ENCODE results near the gene KCNQ1. TPM values are rescaled to one million over a fixed set of nuclear protein-coding genes. Genes with fewer than 3 reads are reported as not detected.

KCNQ1 gene
- polyA plus RNA-seq, 1 donor (not counting 4 experiments of a cell fraction or from before 2014, with no cell fraction given) = not detected

DNA sequence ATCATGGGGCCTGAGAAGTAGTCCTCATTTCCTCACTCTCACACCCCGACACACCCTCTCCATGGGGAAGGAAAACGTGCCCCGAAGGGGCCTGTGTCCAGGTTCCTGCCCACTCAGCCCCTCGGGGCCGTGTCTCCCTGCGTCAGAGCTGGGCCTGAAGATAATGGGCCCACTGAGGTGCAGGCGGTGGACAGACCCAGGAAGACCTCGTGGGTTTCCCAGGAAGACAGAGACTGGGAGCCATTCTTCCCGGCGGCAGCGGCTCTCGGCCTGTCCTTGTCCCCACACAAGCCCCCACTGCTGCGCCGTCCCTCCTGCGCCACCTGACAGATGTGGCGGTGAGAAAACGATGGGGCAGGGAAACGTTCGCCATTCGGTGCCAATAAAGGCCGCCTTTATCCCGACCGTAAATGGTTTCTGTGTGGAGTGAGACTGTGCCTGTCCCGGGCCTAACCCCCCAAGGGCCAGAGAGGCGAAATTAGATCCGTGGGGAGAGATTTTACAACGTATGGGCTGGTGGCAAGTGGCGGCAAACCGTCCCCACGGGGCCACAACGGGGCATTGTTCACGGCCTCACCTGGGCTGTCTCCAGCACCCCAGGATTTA lies 351.8 kb downstream of the KCNQ1 start:
- H2AFZ ChIP-seq (ENCODE audit: control insufficient read depth, low read length) = no peak overlapping the region
- DNase-seq (ENCODE audit: low read depth, low spot score) = no peak
- no peak overlapping the region for H3K4me3 ChIP-seq (ENCODE audit: control insufficient read depth in 2 of 3, extremely low read depth in 1 of 3, insufficient read depth in 2 of 3, low read depth in 1 of 3, low read length in 3 of 3)
- H3K27me3 ChIP-seq (ENCODE audit: control insufficient read depth, extremely low read depth, insufficient read depth, low read length) = peaks cover 19% of the 10 kb centered on the region
- dilution Hi-C loops (cut with MboI; ENCODE audit: extremely low pct_ligation_motif_present, low sequenced_read_pairs) = no loop called here
- H3K36me3 ChIP-seq (ENCODE audit: control insufficient read depth in 2 of 2, extremely low read depth in 1 of 2, insufficient read depth in 2 of 2, low read length in 2 of 2) = no peaks in the 10 kb centered on the region
- H3K27ac ChIP-seq (ENCODE audit: control insufficient read depth, insufficient read depth, low read length) = no peak overlapping the region
- H3K79me2 ChIP-seq (ENCODE audit: control insufficient read depth, insufficient read depth, low read length) = no peaks in the 10 kb centered on the region
- no peaks in the 10 kb centered on the region for H3K4me1 ChIP-seq (ENCODE audit: control insufficient read depth, extremely low read depth, insufficient read depth, low read length)
- H3K9me3 ChIP-seq (ENCODE audit: control insufficient read depth, low read depth, low read length) = no peaks in the 10 kb centered on the region
- no peak overlapping the region for H3K9ac ChIP-seq (ENCODE audit: control insufficient read depth, extremely low read depth, insufficient read depth, low read length)
- H3K9me1 ChIP-seq (ENCODE audit: control insufficient read depth, extremely low read depth, insufficient read depth, low read length) = no peaks in the 10 kb centered on the region
- TF ChIP-seq, protein P1, sequence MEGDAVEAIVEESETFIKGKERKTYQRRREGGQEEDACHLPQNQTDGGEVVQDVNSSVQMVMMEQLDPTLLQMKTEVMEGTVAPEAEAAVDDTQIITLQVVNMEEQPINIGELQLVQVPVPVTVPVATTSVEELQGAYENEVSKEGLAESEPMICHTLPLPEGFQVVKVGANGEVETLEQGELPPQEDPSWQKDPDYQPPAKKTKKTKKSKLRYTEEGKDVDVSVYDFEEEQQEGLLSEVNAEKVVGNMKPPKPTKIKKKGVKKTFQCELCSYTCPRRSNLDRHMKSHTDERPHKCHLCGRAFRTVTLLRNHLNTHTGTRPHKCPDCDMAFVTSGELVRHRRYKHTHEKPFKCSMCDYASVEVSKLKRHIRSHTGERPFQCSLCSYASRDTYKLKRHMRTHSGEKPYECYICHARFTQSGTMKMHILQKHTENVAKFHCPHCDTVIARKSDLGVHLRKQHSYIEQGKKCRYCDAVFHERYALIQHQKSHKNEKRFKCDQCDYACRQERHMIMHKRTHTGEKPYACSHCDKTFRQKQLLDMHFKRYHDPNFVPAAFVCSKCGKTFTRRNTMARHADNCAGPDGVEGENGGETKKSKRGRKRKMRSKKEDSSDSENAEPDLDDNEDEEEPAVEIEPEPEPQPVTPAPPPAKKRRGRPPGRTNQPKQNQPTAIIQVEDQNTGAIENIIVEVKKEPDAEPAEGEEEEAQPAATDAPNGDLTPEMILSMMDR (optimal IDR thresholded peaks at IDR 0.05 in 1 of 3, IDR thresholded peaks at IDR 0.05 in 1 of 3, conservative IDR thresholded peaks at IDR 0.05 in 1 of 3; ENCODE audit: extremely low read depth in 1 of 3, insufficient read depth in 2 of 3, low read length in 3 of 3) = no peak
- TF ChIP-seq EZH2 (IDR thresholded peaks at IDR 0.05; ENCODE audit: low read length) = no peak
- H3K4me2 ChIP-seq (ENCODE audit: control insufficient read depth, extremely low read depth, insufficient read depth, low read depth, low read length) = no peak overlapping the region
- no peaks in the 10 kb centered on the region for H4K20me1 ChIP-seq (ENCODE audit: control insufficient read depth, extremely low read depth, insufficient read depth, low read length)
- FAIRE-seq = no peak

DNA sequence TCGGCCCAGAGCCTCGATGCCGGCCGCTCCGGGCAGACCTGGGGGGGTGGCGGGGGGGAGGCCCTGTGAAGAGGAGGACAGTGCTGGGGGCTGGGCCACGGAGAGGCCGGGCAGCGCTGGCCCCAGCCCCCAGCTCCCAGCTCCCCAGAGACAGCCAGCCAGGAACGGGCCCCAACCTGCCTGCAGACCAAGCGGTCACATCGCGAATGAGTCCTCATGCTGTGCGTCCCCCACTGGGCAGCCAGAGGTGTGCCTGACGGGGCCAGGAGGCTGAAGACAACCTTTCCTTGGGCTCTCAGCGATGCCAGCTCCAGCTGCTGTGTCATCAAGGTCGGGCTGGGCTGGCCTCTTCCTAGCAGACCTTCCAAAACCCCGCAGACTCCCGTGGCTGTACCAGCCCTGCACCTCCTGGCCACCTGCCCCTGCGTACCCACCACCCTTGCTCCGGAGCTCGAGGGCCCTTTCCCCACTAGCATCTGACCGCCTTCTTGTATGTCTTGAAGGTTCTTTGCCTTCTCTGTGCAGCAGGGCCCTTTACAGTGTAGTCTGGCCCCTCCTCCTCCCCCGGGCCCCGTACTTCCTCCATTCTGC lies 352.4 kb downstream of the KCNQ1 start:
- Histone ChIP-seq H2AFZ (ENCODE audit: control insufficient read depth, low read length) (no peak overlapping the region), H3K36me3 (ENCODE audit: control insufficient read depth in 2 of 2, extremely low read depth in 1 of 2, insufficient read depth in 2 of 2, low read length in 2 of 2) (no peaks in the 10 kb centered on the region), H3K4me2 (ENCODE audit: control insufficient read depth, extremely low read depth, insufficient read depth, low read depth, low read length) (no peak overlapping the region), H3K27me3 (ENCODE audit: control insufficient read depth, extremely low read depth, insufficient read depth, low read length) (peaks cover 13% of the 10 kb centered on the region), H3K79me2 (ENCODE audit: control insufficient read depth, insufficient read depth, low read length) (no peaks in the 10 kb centered on the region), H3K9me1 (ENCODE audit: control insufficient read depth, extremely low read depth, insufficient read depth, low read length) (no peaks in the 10 kb centered on the region), H3K27ac (ENCODE audit: control insufficient read depth, insufficient read depth, low read length) (no peak overlapping the region), H3K9ac (ENCODE audit: control insufficient read depth, extremely low read depth, insufficient read depth, low read length) (no peak overlapping the region), H4K20me1 (ENCODE audit: control insufficient read depth, extremely low read depth, insufficient read depth, low read length) (no peaks in the 10 kb centered on the region), H3K9me3 (ENCODE audit: control insufficient read depth, low read depth, low read length) (no peaks in the 10 kb centered on the region), H3K4me3 (ENCODE audit: control insufficient read depth in 2 of 3, extremely low read depth in 1 of 3, insufficient read depth in 2 of 3, low read depth in 1 of 3, low read length in 3 of 3) (no peak overlapping the region), H3K4me1 (ENCODE audit: control insufficient read depth, extremely low read depth, insufficient read depth, low read length) (no peaks in the 10 kb centered on the region)
- FAIRE-seq (no peak), DNase-seq (ENCODE audit: low read depth, low spot score) (no peak)
- dilution Hi-C loops (cut with MboI; ENCODE audit: extremely low pct_ligation_motif_present, low sequenced_read_pairs) = no loop called here
- TF ChIP-seq, protein P1 (optimal IDR thresholded peaks at IDR 0.05 in 1 of 3, IDR thresholded peaks at IDR 0.05 in 1 of 3, conservative IDR thresholded peaks at IDR 0.05 in 1 of 3; ENCODE audit: extremely low read depth in 1 of 3, insufficient read depth in 2 of 3, low read length in 3 of 3) = no peak
- no peak for TF ChIP-seq EZH2 (IDR thresholded peaks at IDR 0.05; ENCODE audit: low read length)

Measured in keratinocyte (primary cell).